DOHH2 (cell line): Measurements from ENCODE around the gene PTHLH.

Experiments used
- H3F3A ChIP-seq: fragments of 200-600 bp; sonication (generic), shearing (Covaris generic); 2 replicates; pipeline ENCODE4 v1.6.0; 2016; ENCODE audit warnings: antibody characterized with exemption, mild to moderate bottlenecking; ENCODE audit not compliant: control insufficient read depth, insufficient read depth
- H3K27ac ChIP-seq: fragments of 200-600 bp; sonication (generic); 2 replicates; pipeline ENCODE4 v1.5.1; 2014; ENCODE audit warnings: low read depth, mild to moderate bottlenecking, low read length, moderate library complexity
- H3K27me3 ChIP-seq: fragments of 200-600 bp; sonication (generic); 2 replicates; pipeline ENCODE4 v1.6.1; 2014; ENCODE audit warnings: mild to moderate bottlenecking, low read length, mixed read lengths; ENCODE audit not compliant: control insufficient read depth
- H3K36me3 ChIP-seq: fragments of 200-600 bp; sonication (generic); 2 replicates; pipeline ENCODE4 v1.6.1; 2014; ENCODE audit warnings: mild to moderate bottlenecking, low read length, moderate library complexity, mixed read lengths; ENCODE audit not compliant: control insufficient read depth
- H3K4me1 ChIP-seq: fragments of 200-600 bp; sonication (generic); 2 replicates; pipeline ENCODE4 v1.6.1; 2014; ENCODE audit warnings: mild to moderate bottlenecking, low read length, mixed read lengths; ENCODE audit not compliant: control insufficient read depth
- H3K4me2 ChIP-seq: fragments of 200-600 bp; sonication (generic); 2 replicates; pipeline ENCODE4 v1.6.0; 2014; ENCODE audit warnings: mild to moderate bottlenecking, low read length, moderate library complexity
- H3K4me3 ChIP-seq: fragments of 200-600 bp; sonication (generic); 2 replicates; pipeline ENCODE4 v1.5.1; 2014; ENCODE audit warnings: mild to moderate bottlenecking, low read length, mixed read lengths
- H3K79me2 ChIP-seq: fragments of 200-600 bp; sonication (generic); 2 replicates; pipeline ENCODE4 v1.6.1; 2014; ENCODE audit warnings: mild to moderate bottlenecking, low read length, mixed read lengths; ENCODE audit not compliant: control insufficient read depth
- H3K9me2 ChIP-seq: fragments of 200-600 bp; sonication (generic); replicated peaks from 2 replicates; pipeline ENCODE4 v1.6.1; 2014; ENCODE audit warnings: mild to moderate bottlenecking, low read length, mixed read lengths; ENCODE audit not compliant: control insufficient read depth
- H3K9me3 ChIP-seq: fragments of 200-600 bp; sonication (generic); 2 replicates; pipeline ENCODE4 v1.6.1; 2014; ENCODE audit warnings: antibody characterized with exemption, low read length, mixed read lengths; ENCODE audit not compliant: control insufficient read depth, insufficient read depth
- H4K20me1 ChIP-seq: fragments of 200-600 bp; sonication (generic); 2 replicates; pipeline ENCODE4 v1.6.0; 2014; ENCODE audit warnings: low read depth, mild to moderate bottlenecking, antibody characterized with exemption, low read length, moderate library complexity; ENCODE audit not compliant: control insufficient read depth, insufficient read depth
- EZH2phosphoT487 ChIP-seq: fragments of 200-600 bp; sonication (generic); IDR thresholded peaks from 2 replicates; pipeline ENCODE4 v1.6.1; 2017; ENCODE audit warnings: borderline replicate concordance, mild to moderate bottlenecking, antibody characterized with exemption, low read length, moderate library complexity, mixed read lengths
- TF ChIP-seq, protein P1 (sequence below): fragments of 200-600 bp; sonication (generic); IDR thresholded peaks from one replicate; pipeline ENCODE4 v1.5.1; 2014; ENCODE audit warnings: antibody characterized with exemption, mild to moderate bottlenecking, low read depth, low read length; ENCODE audit not compliant: poor library complexity, severe bottlenecking

PTHLH gene

DNA sequence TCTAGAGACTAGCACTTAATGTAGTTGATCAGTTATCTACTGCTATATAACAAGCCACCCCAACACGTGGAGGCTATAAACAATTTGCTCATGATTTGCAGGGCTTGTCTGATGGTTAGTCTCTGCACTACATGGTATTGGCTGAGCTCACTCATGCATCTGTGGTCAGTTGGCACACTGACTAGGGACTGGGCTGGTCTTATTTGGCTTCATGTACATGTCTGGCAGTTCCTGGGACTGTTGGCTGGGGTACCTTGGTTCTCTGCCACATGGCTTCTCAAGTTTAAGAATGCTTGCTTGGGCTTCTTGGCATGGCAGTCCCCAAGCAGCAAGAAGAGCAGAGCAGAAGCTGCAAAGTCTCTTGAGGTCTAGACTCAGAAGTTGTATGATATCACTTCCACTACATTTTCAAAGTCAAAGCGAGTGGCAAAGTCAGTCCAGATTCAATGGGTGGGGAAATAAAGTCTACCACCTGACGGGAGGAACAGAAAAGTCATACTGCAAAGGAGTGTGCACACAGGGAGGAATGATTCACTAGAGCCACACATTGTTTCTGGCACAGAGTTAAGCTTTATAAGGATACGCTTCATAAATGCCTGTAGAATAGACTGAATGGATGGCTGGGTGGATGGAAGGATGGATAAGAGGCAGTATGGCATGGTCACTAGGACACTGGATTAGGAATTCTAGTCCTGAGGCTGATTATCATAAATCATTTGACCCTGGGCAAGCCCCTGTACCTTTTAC lies 44.8 kb upstream of the PTHLH start:
- no peak overlapping the region for H3K4me2 ChIP-seq

DNA sequence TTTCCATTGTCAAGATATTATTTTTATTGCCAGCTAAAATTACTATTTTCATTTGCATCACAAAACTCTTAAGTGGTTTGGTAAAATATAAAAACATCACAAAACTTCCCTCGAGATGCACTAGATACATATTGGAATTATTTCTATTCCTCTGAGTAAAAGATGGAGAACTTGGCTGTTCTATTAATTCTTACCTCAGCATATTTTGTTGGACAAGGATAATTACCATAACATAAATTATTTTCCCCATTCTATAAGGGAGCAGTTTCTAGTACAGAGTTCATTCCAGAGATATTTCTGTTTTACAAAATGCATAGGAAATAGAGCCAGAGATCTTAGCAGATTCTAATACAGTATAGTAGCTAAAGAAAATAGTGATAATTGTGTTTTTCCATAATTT lies 42.6 kb upstream of the PTHLH start:
- no peaks in the 10 kb centered on the region for H4K20me1 ChIP-seq
- H3K4me2 ChIP-seq, result no peak overlapping the region
- TF ChIP-seq, protein P1, sequence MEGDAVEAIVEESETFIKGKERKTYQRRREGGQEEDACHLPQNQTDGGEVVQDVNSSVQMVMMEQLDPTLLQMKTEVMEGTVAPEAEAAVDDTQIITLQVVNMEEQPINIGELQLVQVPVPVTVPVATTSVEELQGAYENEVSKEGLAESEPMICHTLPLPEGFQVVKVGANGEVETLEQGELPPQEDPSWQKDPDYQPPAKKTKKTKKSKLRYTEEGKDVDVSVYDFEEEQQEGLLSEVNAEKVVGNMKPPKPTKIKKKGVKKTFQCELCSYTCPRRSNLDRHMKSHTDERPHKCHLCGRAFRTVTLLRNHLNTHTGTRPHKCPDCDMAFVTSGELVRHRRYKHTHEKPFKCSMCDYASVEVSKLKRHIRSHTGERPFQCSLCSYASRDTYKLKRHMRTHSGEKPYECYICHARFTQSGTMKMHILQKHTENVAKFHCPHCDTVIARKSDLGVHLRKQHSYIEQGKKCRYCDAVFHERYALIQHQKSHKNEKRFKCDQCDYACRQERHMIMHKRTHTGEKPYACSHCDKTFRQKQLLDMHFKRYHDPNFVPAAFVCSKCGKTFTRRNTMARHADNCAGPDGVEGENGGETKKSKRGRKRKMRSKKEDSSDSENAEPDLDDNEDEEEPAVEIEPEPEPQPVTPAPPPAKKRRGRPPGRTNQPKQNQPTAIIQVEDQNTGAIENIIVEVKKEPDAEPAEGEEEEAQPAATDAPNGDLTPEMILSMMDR, result no peak
- TF ChIP-seq EZH2phosphoT487, result no peak
- no peaks in the 10 kb centered on the region for H3K4me1 ChIP-seq
- H3F3A ChIP-seq, result no peaks in the 10 kb centered on the region
- H3K79me2 ChIP-seq, result no peaks in the 10 kb centered on the region
- no peak overlapping the region for H3K4me3 ChIP-seq
- no peaks in the 10 kb centered on the region for H3K9me2 ChIP-seq
- no peaks in the 10 kb centered on the region for H3K9me3 ChIP-seq
- no peaks in the 10 kb centered on the region for H3K36me3 ChIP-seq
- no peak overlapping the region for H3K27ac ChIP-seq
- no peaks in the 10 kb centered on the region for H3K27me3 ChIP-seq

More for the DNA sequence above, 44.8 kb upstream of the PTHLH start:
- Histone ChIP-seq H3K4me3 (no peak overlapping the region), H3K4me1 (no peaks in the 10 kb centered on the region), H4K20me1 (no peaks in the 10 kb centered on the region), H3K79me2 (no peaks in the 10 kb centered on the region), H3F3A (no peaks in the 10 kb centered on the region), H3K9me3 (no peaks in the 10 kb centered on the region), H3K9me2 (no peaks in the 10 kb centered on the region), H3K27ac (no peak overlapping the region), H3K36me3 (no peaks in the 10 kb centered on the region), H3K27me3 (no peaks in the 10 kb centered on the region)
- TF ChIP-seq EZH2phosphoT487, result no peak
- TF ChIP-seq, protein P1, result no peak

GRCh38 chr12:28014196-28014595 lies 41.7 kb upstream of the PTHLH start:
- H3F3A ChIP-seq, result no peaks in the 10 kb centered on the region
- H3K36me3 ChIP-seq, result no peaks in the 10 kb centered on the region
- H3K4me3 ChIP-seq, result no peak overlapping the region
- no peaks in the 10 kb centered on the region for H3K9me3 ChIP-seq
- H3K27ac ChIP-seq, result no peak overlapping the region
- H3K4me1 ChIP-seq, result no peaks in the 10 kb centered on the region
- H4K20me1 ChIP-seq, result no peaks in the 10 kb centered on the region
- TF ChIP-seq, protein P1, result no peak
- TF ChIP-seq EZH2phosphoT487, result no peak
- no peaks in the 10 kb centered on the region for H3K79me2 ChIP-seq
- no peaks in the 10 kb centered on the region for H3K9me2 ChIP-seq
- H3K4me2 ChIP-seq, result no peak overlapping the region
- no peaks in the 10 kb centered on the region for H3K27me3 ChIP-seq
